Activated naive CD8-positive, alpha-beta T cell (primary cell): ENCODE data around the gene RREB1.
"Not testable (repeated sequence)": the region's sequence is repeated elsewhere in the genome, so short reads cannot be mapped to it uniquely, and the experiment has no call there.

Experiments
- H3K27ac Mint-ChIP-seq: one replicate; pipeline ENCODE4 v1.8.0; 2021; ENCODE audit warnings: mixed read lengths
- H3K27me3 Mint-ChIP-seq: one replicate; pipeline ENCODE4 v1.8.0; 2021; ENCODE audit warnings: mixed read lengths
- H3K36me3 Mint-ChIP-seq: one replicate; pipeline ENCODE4 v1.8.0; 2021; ENCODE audit warnings: mixed read lengths
- H3K4me1 Mint-ChIP-seq: one replicate; pipeline ENCODE4 v1.8.0; 2021; ENCODE audit warnings: low read depth, mixed read lengths
- H3K4me3 Mint-ChIP-seq: one replicate; pipeline ENCODE4 v1.8.0; 2021; ENCODE audit warnings: mild to moderate bottlenecking, mixed read lengths
- H3K9me3 Mint-ChIP-seq: one replicate; pipeline ENCODE4 v1.8.0; 2021; ENCODE audit warnings: low read depth, mixed read lengths

RREB1 gene

DNA sequence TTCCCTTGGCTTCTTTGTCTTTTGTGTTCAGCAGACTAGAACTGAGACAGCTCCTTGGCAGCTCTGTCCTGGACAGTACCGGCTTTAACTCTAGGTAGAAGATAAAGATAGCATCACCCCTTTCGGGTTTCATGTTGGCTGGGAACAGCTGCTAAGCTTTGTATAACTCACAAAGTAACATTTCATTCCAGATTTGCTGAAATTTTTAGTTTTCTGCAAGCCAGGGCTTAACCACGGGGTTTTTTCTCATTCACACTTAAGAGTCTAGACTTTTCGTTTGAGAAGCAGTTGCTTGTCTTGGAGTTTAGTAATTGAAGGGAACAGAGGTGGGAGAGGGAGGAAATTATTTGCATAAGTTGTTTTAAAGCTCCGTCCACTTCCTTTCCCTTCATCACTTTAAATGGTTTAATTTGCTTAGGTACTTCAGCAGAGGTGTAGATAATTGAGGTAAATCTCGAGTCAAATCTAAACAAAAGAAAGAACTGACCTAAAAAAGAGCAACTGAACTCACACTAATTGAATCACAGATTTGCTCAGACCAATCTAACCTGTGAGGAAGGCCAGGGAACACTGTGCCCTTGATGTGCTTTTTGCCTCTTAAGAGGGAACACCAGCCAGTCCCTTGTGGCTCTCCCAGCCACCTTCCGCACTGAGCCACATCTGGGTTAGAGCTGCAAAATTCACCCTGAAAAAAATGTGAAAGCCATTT is 48.3 kb downstream of the RREB1 start:
- no peaks in the 10 kb centered on the region for H3K27me3 Mint-ChIP-seq
- H3K4me1 Mint-ChIP-seq: peaks cover 80% of the 10 kb centered on the region
- peak overlapping the region; percentile 89 for H3K27ac Mint-ChIP-seq
- peak overlapping the region; percentile 31 for H3K4me3 Mint-ChIP-seq
- no peaks in the 10 kb centered on the region for H3K9me3 Mint-ChIP-seq
- peaks cover 2% of the 10 kb centered on the region for H3K36me3 Mint-ChIP-seq

DNA sequence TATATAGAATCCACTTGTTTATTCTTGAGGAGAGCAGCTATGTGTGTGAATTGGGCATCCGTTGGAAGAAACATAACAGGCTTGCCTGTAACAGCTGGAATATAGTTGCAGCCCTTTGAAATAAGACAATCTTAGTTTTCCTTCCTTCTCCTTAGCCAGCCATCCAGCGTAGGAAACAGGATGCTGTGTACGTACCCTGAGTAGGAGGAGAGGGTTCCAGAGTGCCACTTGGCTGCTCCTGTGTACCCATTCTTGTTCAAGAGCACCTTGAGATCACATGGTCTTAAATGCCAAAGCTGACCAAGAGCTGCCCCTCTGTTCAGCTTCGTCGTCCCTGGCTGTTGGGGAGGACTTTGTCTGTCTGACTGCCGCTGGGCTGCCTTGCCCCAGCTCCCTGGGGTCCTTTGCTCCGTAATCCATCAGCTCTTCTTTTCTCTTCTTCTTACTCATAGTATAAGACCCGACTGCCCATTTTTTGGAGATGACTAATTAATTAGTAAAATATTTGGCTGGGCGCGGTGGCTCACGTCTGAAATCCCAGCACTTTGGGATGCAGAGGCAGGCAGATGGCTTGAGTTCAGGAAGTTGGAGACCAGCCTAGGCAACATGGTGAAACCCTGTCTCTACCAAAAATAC is 49.0 kb downstream of the RREB1 start:
- H3K4me1 Mint-ChIP-seq: peaks cover 81% of the 10 kb centered on the region
- H3K9me3 Mint-ChIP-seq: no peaks in the 10 kb centered on the region
- no peaks in the 10 kb centered on the region for H3K27me3 Mint-ChIP-seq
- H3K27ac Mint-ChIP-seq: no peak overlapping the region
- peaks cover 2% of the 10 kb centered on the region for H3K36me3 Mint-ChIP-seq
- no peak overlapping the region for H3K4me3 Mint-ChIP-seq

DNA sequence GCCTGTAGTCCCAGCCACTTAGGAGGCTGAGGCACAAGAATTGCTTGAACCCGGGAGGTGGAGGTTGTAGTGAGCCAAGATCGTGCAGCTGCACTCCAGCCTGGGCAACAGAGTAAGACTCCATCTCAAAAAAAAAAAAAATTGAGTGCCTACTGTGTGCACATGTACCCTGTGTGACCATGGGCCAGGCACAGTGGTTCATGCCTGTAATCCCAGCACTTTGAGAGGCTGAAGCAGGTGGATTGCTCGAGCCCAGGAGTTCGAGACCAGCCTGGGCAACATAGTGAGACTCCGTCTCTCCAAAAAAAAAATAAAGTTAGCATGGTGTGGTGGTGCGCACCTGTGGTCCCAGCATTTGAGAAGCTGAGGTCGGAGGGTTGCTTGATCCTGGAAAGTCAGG is 49.5 kb downstream of the RREB1 start:
- H3K9me3 Mint-ChIP-seq, H3K36me3 Mint-ChIP-seq, H3K4me3 Mint-ChIP-seq, H3K27ac Mint-ChIP-seq, H3K27me3 Mint-ChIP-seq: not testable (repeated sequence)
- peaks cover 80% of the 10 kb centered on the region for H3K4me1 Mint-ChIP-seq

DNA sequence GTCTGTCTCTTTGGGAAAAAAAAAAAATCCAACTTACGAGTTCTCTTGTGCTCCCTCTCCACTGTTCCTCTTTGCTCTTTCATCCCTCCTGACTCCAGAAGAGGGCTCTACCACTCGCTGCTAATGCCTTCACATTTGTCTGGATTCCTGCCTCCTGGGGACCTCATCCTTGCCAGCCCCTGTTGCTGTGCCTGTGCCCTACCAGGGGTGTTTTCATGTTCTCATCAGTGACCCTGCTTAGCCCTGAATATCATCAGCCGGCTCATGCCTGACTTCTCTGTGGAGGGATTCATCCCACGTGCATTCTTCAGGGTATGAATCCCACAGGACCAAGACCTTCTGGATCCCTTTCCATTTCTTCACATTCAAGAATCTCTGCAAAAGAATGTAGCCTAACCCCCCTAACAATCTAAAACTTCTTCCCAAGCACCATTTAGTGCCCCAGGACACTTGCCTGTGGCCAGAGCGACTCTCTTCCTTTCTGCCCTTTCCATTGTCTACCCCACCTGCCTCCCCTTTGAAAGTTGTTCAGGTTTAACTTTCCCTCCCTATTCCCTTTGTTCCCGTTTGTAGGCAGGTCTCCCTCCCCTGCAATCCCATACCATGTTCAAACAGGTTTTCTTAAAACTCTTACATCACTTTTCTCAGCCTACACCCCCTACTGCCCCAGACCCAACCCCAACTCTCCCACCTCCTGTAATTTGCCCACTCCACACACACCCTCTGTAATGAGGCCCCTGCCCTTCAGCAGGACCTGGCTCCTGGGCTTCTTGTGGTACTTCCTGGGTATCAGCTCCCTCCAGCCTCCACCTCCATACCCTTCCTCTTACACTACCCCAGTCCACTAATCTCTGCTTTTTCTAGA is 50.2 kb downstream of the RREB1 start:
- H3K27ac Mint-ChIP-seq: peak overlapping the region; percentile 47
- H3K4me1 Mint-ChIP-seq: peaks cover 77% of the 10 kb centered on the region
- H3K9me3 Mint-ChIP-seq: no peaks in the 10 kb centered on the region
- no peak overlapping the region for H3K4me3 Mint-ChIP-seq
- H3K36me3 Mint-ChIP-seq: peaks cover 2% of the 10 kb centered on the region
- H3K27me3 Mint-ChIP-seq: no peaks in the 10 kb centered on the region

DNA sequence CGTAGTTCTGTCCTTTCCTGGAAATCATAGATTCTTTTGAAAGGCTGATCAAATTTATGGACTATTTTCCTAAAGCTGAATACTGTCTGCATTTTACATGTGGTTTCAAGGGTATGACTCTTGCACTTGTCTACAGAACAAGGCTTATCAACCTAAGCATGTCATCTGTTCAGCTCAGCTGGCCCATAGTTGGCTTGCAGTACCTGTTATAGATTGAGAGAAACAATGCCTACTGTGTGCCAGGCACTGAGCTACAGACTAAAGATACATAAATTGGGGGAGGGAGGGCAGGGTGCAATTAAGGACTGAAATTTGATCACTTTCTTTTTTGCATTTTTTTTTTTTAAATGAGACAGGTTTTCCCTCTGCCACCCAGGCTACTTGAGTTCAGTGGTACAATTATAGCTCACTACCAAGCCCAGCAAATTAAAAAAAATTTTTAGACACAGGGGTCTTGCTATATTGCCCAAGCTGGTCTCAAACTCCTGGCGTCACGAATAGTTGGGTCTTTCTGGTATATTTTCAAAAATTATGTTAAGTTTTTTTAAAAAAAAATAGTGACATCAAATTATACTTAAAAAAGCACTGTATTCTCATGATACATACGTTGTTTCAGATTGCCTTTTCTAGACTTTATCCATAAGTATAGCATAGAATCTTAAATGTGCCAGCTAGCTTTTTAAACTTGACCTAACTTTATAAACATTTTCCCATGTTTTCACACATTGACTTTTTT is 52.2 kb downstream of the RREB1 start:
- Mint-ChIP-seq H3K4me3 (no peak overlapping the region), H3K9me3 (no peaks in the 10 kb centered on the region), H3K4me1 (peaks cover 71% of the 10 kb centered on the region), H3K27me3 (no peaks in the 10 kb centered on the region), H3K27ac (no peak overlapping the region), H3K36me3 (peaks cover 2% of the 10 kb centered on the region)

DNA sequence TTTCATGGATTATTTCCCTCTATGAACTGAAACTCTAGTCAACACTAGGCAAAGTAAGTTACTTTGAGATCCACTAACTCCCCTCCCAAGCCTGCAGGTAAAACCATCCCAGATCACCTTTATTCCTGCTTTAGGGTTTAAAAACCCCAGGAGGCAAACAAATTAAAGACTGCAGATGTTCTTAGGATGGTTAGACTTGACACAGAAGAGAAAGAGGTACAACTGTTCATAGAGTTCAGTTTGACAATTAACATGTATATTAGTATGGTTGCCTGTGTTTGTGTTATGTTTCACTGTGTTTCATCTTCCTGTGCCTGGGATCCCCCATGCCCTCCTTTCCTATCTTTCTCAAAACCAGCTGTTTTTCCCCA is 53.5 kb downstream of the RREB1 start:
- peaks cover 2% of the 10 kb centered on the region for H3K36me3 Mint-ChIP-seq
- no peaks in the 10 kb centered on the region for H3K27me3 Mint-ChIP-seq
- no peak overlapping the region for H3K27ac Mint-ChIP-seq
- H3K9me3 Mint-ChIP-seq: no peaks in the 10 kb centered on the region
- no peak overlapping the region for H3K4me3 Mint-ChIP-seq
- peaks cover 68% of the 10 kb centered on the region for H3K4me1 Mint-ChIP-seq

DNA sequence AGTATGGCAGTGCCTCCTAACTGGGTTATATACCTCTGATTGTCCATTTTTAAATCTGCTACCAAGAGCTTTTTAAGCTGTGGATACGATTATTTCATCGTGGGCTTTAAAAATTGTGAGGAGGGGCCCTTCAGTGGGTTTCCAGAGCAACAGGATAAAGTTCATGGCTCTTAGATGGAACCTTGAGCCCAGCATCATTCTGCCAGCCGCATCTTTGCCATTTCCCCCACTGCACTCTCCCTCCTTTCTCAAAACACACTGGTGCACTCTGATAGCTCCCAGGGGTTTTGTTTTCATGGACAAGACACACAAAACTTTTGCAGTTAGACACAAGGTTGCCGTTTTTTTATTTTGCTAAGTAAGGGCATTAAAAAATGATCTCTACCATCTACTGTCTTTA is 54.1 kb downstream of the RREB1 start:
- H3K27me3 Mint-ChIP-seq: no peaks in the 10 kb centered on the region
- peaks cover 66% of the 10 kb centered on the region for H3K4me1 Mint-ChIP-seq
- peaks cover 2% of the 10 kb centered on the region for H3K36me3 Mint-ChIP-seq
- no peaks in the 10 kb centered on the region for H3K9me3 Mint-ChIP-seq
- no peak overlapping the region for H3K4me3 Mint-ChIP-seq
- no peak overlapping the region for H3K27ac Mint-ChIP-seq

DNA sequence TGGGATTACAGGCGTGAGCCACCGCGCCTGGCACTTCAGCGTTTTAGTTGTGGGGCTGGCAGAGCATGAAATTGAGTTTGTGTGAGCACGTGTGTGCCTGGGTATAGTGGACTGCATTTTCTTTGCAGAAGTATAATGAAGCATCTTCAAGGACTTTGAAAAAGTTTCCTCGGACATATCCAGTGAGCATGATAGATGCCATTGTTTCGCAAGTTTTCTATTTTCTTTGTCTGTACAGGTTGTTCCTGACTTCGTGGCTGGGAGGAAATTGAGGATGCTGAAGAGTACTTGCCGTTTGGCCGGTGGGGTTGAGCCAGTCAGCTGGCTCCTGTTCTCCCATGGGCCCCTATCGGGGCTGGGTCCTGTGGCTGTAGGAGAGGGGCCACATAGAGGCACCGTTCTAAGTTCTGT is 55.9 kb downstream of the RREB1 start:
- Mint-ChIP-seq H3K36me3 (no peaks in the 10 kb centered on the region), H3K27me3 (no peaks in the 10 kb centered on the region), H3K27ac (no peak overlapping the region), H3K4me3 (no peak overlapping the region), H3K9me3 (no peaks in the 10 kb centered on the region), H3K4me1 (peaks cover 58% of the 10 kb centered on the region)

DNA sequence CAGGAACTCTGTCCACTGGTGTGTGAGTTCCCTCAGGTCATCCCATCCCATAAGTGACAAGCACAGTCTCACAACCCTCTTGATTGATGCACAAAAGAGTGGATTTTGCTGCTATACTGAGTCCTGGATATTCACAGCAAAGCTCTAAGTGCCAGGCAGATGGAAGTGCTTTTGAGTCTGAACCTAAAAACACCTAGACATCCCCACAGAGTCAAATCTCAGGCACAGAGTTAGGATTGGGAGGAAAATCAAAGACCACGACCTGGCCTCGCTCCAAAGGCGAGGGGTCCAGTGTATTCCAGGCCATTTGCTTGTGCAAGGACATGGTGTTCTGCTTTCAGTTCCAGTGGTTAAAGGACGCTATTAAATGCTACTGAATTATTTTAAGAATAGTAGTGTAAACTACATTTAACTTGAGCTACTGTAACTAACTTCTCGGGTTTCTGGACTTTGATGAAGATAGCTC is 56.8 kb downstream of the RREB1 start:
- Mint-ChIP-seq H3K4me3 (no peak overlapping the region), H3K4me1 (peaks cover 57% of the 10 kb centered on the region), H3K36me3 (no peaks in the 10 kb centered on the region), H3K27ac (no peak overlapping the region), H3K27me3 (no peaks in the 10 kb centered on the region), H3K9me3 (no peaks in the 10 kb centered on the region)

DNA sequence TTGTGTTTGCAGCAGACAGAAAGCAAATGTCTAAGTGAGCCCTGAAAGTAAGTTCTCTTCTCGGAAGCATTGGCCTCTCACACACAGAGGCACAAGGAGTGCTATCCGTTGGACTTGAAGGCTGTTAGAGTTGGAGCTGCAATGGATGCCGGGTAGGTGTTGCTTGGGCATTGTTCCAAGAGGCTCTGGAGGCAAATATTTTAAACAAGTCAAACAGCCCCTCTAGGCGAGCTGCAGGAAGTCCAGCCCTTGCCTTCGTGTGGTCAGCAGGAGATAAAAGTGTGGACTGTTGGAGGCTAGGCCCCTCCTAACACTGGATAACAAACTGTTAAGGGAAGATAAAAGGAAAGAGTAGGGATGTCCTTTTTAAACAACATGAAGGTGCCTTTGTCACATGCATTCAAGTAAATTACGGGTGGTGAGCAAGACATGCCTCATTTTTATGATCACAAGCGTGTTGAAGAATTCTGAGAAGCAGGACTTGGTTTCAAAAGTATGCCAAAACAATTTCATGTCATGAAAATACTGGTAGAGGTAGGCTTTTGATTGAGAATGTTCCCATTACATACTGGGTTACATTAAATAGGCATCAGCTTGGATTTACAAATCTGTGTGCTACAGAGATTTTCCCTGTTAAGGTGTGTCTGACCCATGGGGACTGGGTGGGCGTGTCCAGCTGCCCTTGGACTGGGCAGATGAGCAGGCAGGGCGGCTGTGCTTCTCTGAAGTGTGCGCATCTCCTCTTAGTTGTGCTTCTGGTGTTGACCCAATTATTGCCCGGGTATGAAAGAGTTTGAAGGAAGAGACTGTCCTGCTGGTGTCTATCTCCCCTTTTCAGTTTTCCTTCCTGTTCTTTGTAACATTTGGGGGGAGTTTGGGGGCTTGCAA is 57.5 kb downstream of the RREB1 start:
- Mint-ChIP-seq H3K27me3 (no peaks in the 10 kb centered on the region), H3K27ac (no peak overlapping the region), H3K9me3 (no peaks in the 10 kb centered on the region), H3K4me3 (no peak overlapping the region), H3K4me1 (peaks cover 58% of the 10 kb centered on the region), H3K36me3 (no peaks in the 10 kb centered on the region)

DNA sequence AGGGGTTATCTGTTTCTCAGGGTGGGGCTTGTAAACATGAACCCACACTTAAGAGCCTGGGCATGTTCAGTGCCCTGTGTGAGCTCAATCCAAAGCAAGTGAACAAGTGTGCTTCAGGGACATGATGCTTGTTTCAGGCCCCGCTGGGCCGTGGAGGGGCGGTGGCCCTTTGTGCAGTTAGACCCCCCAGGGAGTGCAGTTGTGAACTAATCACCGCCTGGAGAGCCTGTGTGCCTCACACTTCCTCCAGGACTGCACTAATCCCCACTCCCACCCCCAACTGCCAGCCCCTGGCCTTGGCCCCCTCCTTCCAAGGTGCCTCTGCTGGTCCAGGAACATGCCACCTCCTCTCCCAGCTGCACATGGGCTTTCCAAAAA is 58.1 kb downstream of the RREB1 start:
- Mint-ChIP-seq H3K27me3 (no peaks in the 10 kb centered on the region), H3K9me3 (no peaks in the 10 kb centered on the region), H3K4me3 (no peak overlapping the region), H3K36me3 (no peaks in the 10 kb centered on the region), H3K27ac (no peak overlapping the region), H3K4me1 (peaks cover 56% of the 10 kb centered on the region)

DNA sequence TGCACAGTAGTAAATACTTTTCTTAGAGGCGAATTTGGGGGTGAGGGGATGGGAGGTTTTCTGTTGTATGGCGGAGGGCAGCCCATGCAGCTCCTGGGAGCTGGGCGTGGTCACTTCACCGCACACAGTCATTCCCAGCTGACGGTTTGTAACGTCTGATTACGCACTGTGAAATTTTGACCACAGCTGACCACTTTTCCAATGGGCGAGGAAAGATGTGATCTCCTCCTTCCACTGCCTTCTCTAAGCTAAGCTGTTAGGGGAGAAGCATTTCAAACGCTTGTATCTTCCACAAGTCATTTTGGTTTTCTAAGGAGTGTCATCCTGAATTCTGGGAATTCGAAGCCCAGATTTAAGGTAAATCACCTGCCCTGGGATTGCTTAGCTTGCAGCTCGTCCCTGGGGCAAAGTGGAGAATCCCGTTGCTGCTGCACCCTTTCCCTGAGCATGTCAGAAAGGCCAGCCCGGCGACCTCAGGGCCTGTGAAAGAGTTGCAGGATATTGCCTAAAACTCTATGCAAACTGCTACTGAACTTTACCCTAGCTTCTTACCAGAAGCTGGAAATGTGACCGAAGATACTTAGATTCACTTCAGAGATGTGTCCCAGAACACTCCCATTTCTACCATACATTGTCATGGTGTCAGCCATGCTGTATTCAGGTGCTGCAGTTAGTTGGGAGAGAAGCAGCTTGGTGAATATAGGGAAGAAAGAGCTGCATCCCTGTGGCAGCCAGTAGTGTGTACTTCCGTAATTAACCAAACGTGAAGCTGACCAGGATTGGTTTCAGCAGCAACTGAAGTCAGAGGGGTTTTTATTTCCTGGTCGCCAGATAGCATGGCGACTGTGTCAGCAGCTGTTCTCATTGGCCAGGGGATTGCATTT is 58.9 kb downstream of the RREB1 start:
- Mint-ChIP-seq H3K27ac (no peak overlapping the region), H3K4me1 (peaks cover 57% of the 10 kb centered on the region), H3K4me3 (no peak overlapping the region), H3K9me3 (no peaks in the 10 kb centered on the region), H3K27me3 (no peaks in the 10 kb centered on the region), H3K36me3 (no peaks in the 10 kb centered on the region)

DNA sequence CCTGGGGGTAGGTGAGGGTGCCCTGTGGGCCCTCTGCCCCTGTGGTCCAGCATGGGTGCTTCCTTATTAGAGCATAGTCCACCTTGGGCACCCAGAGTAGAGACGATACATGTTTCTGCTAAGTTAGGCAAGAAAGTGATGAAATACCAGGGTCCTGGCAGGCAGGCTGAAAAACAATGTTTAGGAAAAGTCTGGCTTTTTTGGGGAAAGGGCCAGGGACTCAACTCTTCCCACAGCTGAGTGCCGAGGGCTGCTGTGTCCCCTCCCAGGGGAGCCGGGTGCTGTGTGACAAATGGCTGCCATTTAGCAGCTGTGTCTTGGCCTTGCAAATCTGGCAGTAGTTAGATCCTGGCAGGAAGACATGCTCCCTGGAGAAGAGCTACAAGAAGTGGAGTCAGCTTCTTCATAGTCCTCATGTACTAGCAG is 61.5 kb downstream of the RREB1 start:
- no peak overlapping the region for H3K27ac Mint-ChIP-seq
- no peaks in the 10 kb centered on the region for H3K27me3 Mint-ChIP-seq
- H3K4me1 Mint-ChIP-seq: peaks cover 48% of the 10 kb centered on the region
- no peak overlapping the region for H3K4me3 Mint-ChIP-seq
- no peaks in the 10 kb centered on the region for H3K9me3 Mint-ChIP-seq
- no peaks in the 10 kb centered on the region for H3K36me3 Mint-ChIP-seq
